Psoas muscle (tissue), 8 donors: ENCODE data around the gene NKX1-1. TPM values are rescaled to one million over a fixed set of nuclear protein-coding genes. Genes with fewer than 3 reads are reported as not detected.

Experiments used
- ATAC-seq, 4 donors: fragments of 200-7000 bp; cut with Tn5 transposase; one replicate each; pipeline ENCODE4 v1.9.1; 2020; ENCODE audit warnings: moderate library complexity in 3 of 4, mild to moderate bottlenecking in 2 of 4
- DNase-seq, 2 donors: peaks; one replicate each; pipeline ENCODE4 v3.0.0-alpha.2; 2020
- H3K27ac ChIP-seq: fragments of 200-600 bp; one replicate; pipeline ENCODE4 v1.8.0; 2022
- H3K27me3 ChIP-seq, 3 donors: fragments of 200-600 bp in 1 of 3; one replicate each; pipeline versions ENCODE4 v1.6.1 to v1.8.0; 2013 to 2022; ENCODE audit warnings: low read length in 2 of 3, mild to moderate bottlenecking in 2 of 3, moderate library complexity in 1 of 3; ENCODE audit not compliant: insufficient read depth in 3 of 3
- H3K36me3 ChIP-seq, 2 donors: fragments of 200-600 bp in 1 of 2; one replicate each; pipeline versions ENCODE4 v1.6.1 to v1.8.0; 2013 to 2022; ENCODE audit warnings: low read depth in 1 of 2, mild to moderate bottlenecking in 1 of 2, moderate library complexity in 1 of 2; ENCODE audit not compliant: insufficient read depth in 1 of 2
- H3K4me1 ChIP-seq: fragments of 200-600 bp; one replicate; pipeline ENCODE4 v1.8.0; 2022
- H3K4me3 ChIP-seq: fragments of 200-600 bp; one replicate; pipeline ENCODE4 v1.8.0; 2022; ENCODE audit warnings: mild to moderate bottlenecking
- H3K9me3 ChIP-seq: fragments of 200-600 bp; one replicate; pipeline ENCODE4 v1.8.0; 2022
- CTCF ChIP-seq: fragments of 200-600 bp; IDR thresholded peaks from one replicate; pipeline ENCODE4 v1.8.0; 2022; ENCODE audit warnings: antibody characterized with exemption
- WGBS, 3 donors: extraction: QIAGEN DNeasy Blood & Tissue Kit; methylation state at CpG; one replicate each; pipeline versions ENCODE4 v1.1.6 to v1.1.7; 2013; 5-methylcytosine and 5-hydroxymethylcytosine counted together
- intact Hi-C, 2 donors: fragments of 100-400 bp; cut with DNase I; formaldehyde crosslinking; loops; one replicate each; pipeline versions ENCODE4 v1.11.0 to v1.14.2; 2022
- polyA plus RNA-seq, 3 donors: library from polyadenylated mRNA; stranded (reverse); fragments of 200-250 nt; gene quantifications; one replicate each; pipeline ENCODE4 v1.2.3, GENCODE V29; 2013
- total RNA-seq, 4 donors: library from RNA; stranded (reverse); fragmentation: NEBNext Ultra II Directional in 2 of 4; extraction: Animal tissue kit (Norgen Biotek cat#: 25700) in 2 of 4; gene quantifications; one replicate each; pipeline versions ENCODE4 v1.2.1 to v1.2.4, GENCODE V29; 2021 to 2023
- donor health status: healthy with polysubstance abuse.
- donor health status: DM: no; HTN: no; CAD: no; lungs with moderate emphysema.
- donor health status: Bipolar disorder and iron deficiency.
- donor health status: healthy.
- donor health status: DM: yes; HTN: yes; CAD: no.
- donor health status: DM: no; HTN: no; CAD: no.
- donor health status: DM: no; HTN: no; CAD: no.
- donor health status: DM: yes; HTN: yes; CAD: no.

NKX1-1 gene
- total and polyA plus RNA-seq, 7 donors, result not detected

- ATAC-seq (no peak), DNase-seq (peak in 1 of 2 donors; percentile 44)
- intact Hi-C loops, result no loop called here
- Histone ChIP-seq H3K27ac (no peak overlapping the region), H3K4me1 (no peaks in the 10 kb centered on the region), H3K4me3 (no peak overlapping the region), H3K27me3 (no peaks in the 10 kb centered on the region), H3K36me3 (peaks cover 0 to 37% of the 10 kb centered on the region in 2 donors), H3K9me3 (no peaks in the 10 kb centered on the region)
- 88 to 96% (median 90%) methylated on average over 20 to 31 of the region's 31 CpGs for WGBS, 3 donors
- no peak for TF ChIP-seq CTCF
Measured at GRCh38 chr4:1379801-1380331, 26.4 kb downstream of the NKX1-1 start.

- no peaks in the 10 kb centered on the region for H3K27me3 ChIP-seq
- H3K4me3 ChIP-seq, result no peak overlapping the region
- 87 to 92% (median 92%) methylated on average over 26 of the region's 27 CpGs for WGBS, 3 donors
- H3K27ac ChIP-seq, result no peak overlapping the region
- peak in 1 of 2 donors; percentile 10 for DNase-seq
- H3K9me3 ChIP-seq, result no peaks in the 10 kb centered on the region
- H3K36me3 ChIP-seq, result peaks cover 0 to 35% of the 10 kb centered on the region in 2 donors
- no peak for ATAC-seq
- H3K4me1 ChIP-seq, result no peaks in the 10 kb centered on the region
- TF ChIP-seq CTCF, result no peak
- intact Hi-C loops, result no loop called here
Measured at GRCh38 chr4:1379351-1379781, 26.9 kb downstream of the NKX1-1 start.

GRCh38 chr4:1378559-1379231 lies 27.5 kb downstream of the NKX1-1 start:
- ATAC-seq (no peak), DNase-seq (peak; percentile 10 to 46)
- WGBS, 3 donors, result 89 to 93% (median 90%) methylated on average over 29 to 30 of the region's 30 CpGs
- H3K36me3 ChIP-seq, result peaks cover 0 to 33% of the 10 kb centered on the region in 2 donors
- no peak for TF ChIP-seq CTCF
- no peaks in the 10 kb centered on the region for H3K4me1 ChIP-seq
- no peaks in the 10 kb centered on the region for H3K9me3 ChIP-seq
- no peak overlapping the region for H3K4me3 ChIP-seq
- no peaks in the 10 kb centered on the region for H3K27me3 ChIP-seq
- intact Hi-C loops, result no loop called here
- no peak overlapping the region for H3K27ac ChIP-seq

GRCh38 chr4:1377606-1378261 lies 28.5 kb downstream of the NKX1-1 start:
- Histone ChIP-seq H3K27me3 (no peaks in the 10 kb centered on the region), H3K4me1 (no peaks in the 10 kb centered on the region), H3K9me3 (no peaks in the 10 kb centered on the region), H3K27ac (no peak overlapping the region), H3K4me3 (no peak overlapping the region), H3K36me3 (peaks cover 0 to 34% of the 10 kb centered on the region in 2 donors)
- 72 to 77% (median 76%) methylated on average over 19 of the region's 19 CpGs for WGBS, 3 donors
- intact Hi-C loops, result no loop called here
- TF ChIP-seq CTCF, result no peak
- ATAC-seq, result no peak
- DNase-seq, result peak in 1 of 2 donors; percentile 10
